Upper lobe of left lung (tissue), 6 donors: Measurements from ENCODE around the gene WDR93. TPM values are rescaled to one million over a fixed set of nuclear protein-coding genes. Genes with fewer than 3 reads are reported as not detected.
A peak's percentile ranks its signal among the peaks of the same experiment; 100 is the strongest.

ENCODE experiments used
- ATAC-seq, 2 donors: fragments of 200-7000 bp; cut with Tn5 transposase; one replicate each; pipeline ENCODE4 v1.9.1; 2022; ENCODE audit warnings: mild to moderate bottlenecking in 2 of 2, moderate library complexity in 2 of 2; ENCODE audit not compliant: low FRiP score in 2 of 2
- DNase-seq, 2 donors: peaks; one replicate each; pipeline ENCODE4 v3.0.0-alpha.2; 2019 to 2020
- H3K27ac ChIP-seq, 4 donors: fragments of 200-600 bp; sonication (generic); one replicate each; pipeline ENCODE4 v1.5.1; 2016 to 2019
- H3K27me3 ChIP-seq, 4 donors: fragments of 200-600 bp; sonication (generic); one replicate each; pipeline ENCODE4 v1.5.1; 2017 to 2019
- H3K36me3 ChIP-seq, 4 donors: fragments of 200-600 bp; sonication (generic); one replicate each; pipeline ENCODE4 v1.5.1; 2016 to 2019
- H3K4me1 ChIP-seq, 4 donors: fragments of 200-600 bp; sonication (generic); one replicate each; pipeline ENCODE4 v1.5.1; 2018 to 2019
- H3K4me3 ChIP-seq, 4 donors: fragments of 200-600 bp; sonication (generic); one replicate each; pipeline ENCODE4 v1.5.1; 2017 to 2019; ENCODE audit warnings: mild to moderate bottlenecking in 2 of 4, moderate library complexity in 1 of 4
- H3K9me3 ChIP-seq, 4 donors: fragments of 200-600 bp; sonication (generic); one replicate each; pipeline ENCODE4 v1.5.1; 2018 to 2019
- CTCF ChIP-seq, 6 experiments: fragments of 450-650 bp in 4 of 6; fragments of 200-600 bp in 2 of 6; sonication (generic) in 2 of 6; IDR thresholded peaks; one replicate each; pipeline ENCODE4 v1.5.1; 2016 to 2019; ENCODE audit warnings: antibody characterized with exemption in 6 of 6
- EP300 ChIP-seq, 4 donors: sonication (generic); formaldehyde crosslinking; IDR thresholded peaks; one replicate each; pipeline ENCODE4 v1.5.1; 2017; ENCODE audit warnings: antibody characterized with exemption in 4 of 4, control low read depth in 2 of 4
- POLR2A ChIP-seq, 4 donors: fragments of 450-650 bp; IDR thresholded peaks; one replicate each; pipeline ENCODE4 v1.5.1; 2016 to 2017; ENCODE audit warnings: antibody characterized with exemption in 4 of 4, mild to moderate bottlenecking in 2 of 4
- POLR2AphosphoS5 ChIP-seq, 2 donors: sonication (generic); formaldehyde crosslinking; IDR thresholded peaks; one replicate each; pipeline ENCODE4 v1.5.1; 2017; ENCODE audit warnings: antibody characterized with exemption in 2 of 2
- WGBS, 2 donors: methylation state at CpG; one replicate each; pipeline ENCODE4 v1.1.5; 2017 to 2018; 5-methylcytosine and 5-hydroxymethylcytosine counted together
- total RNA-seq, 6 donors: library from RNA; depleted of rRNA in 4 of 6; stranded (reverse); fragments of >200 nt in 4 of 6; gene quantifications; one replicate each; pipeline versions ENCODE4 v1.1.0 to v1.2.1, GENCODE V29; 2016 to 2021
- donor health status: DM: no; HTN: no; CAD: no; lungs with moderate emphysema.
- donor health status: DM: no; HTN: yes; CAD: no; lungs with severe emphysema.

The WDR93 gene
- total RNA-seq, 6 donors from 2014 or later, result 0.31 to 7.2 (median 1.9) TPM

GRCh38 chr15:89646416-89647141 is 44.0 kb upstream of the WDR93 start:
- no peaks in the 10 kb centered on the region for H3K27me3 ChIP-seq
- no peak overlapping the region for H3K4me3 ChIP-seq
- 86 to 87% methylated on average over 5 to 22 of the region's 22 CpGs for WGBS, 2 donors
- ATAC-seq (peak in 1 of 2 donors; percentile 16), DNase-seq (peak in 1 of 2 donors; percentile 69)
- no peaks in the 10 kb centered on the region for H3K9me3 ChIP-seq
- TF ChIP-seq POLR2A (IDR thresholded peaks at IDR 0.05) (no peak), POLR2AphosphoS5 (IDR thresholded peaks at IDR 0.05) (no peak), CTCF (IDR thresholded peaks at IDR 0.05) (no peak), EP300 (IDR thresholded peaks at IDR 0.05) (no peak)
- H3K36me3 ChIP-seq, result no peaks in the 10 kb centered on the region
- H3K4me1 ChIP-seq, result peaks cover 0 to 6% (median 1%) of the 10 kb centered on the region in 4 donors
- no peak overlapping the region for H3K27ac ChIP-seq

- H3K27ac ChIP-seq, result no peak overlapping the region
- ATAC-seq (peak; percentile 76 to 82), DNase-seq (peak; percentile 68 to 96)
- H3K36me3 ChIP-seq, result no peaks in the 10 kb centered on the region
- no peak overlapping the region for H3K4me3 ChIP-seq
- peak; percentile 71 to 87 (median 73) for TF ChIP-seq CTCF (IDR thresholded peaks at IDR 0.05)
- no peak for TF ChIP-seq POLR2AphosphoS5 (IDR thresholded peaks at IDR 0.05)
- no peaks in the 10 kb centered on the region for H3K9me3 ChIP-seq
- 49 to 58% methylated on average over 21 to 25 of the region's 25 CpGs for WGBS, 2 donors
- peaks cover 0 to 6% (median 1%) of the 10 kb centered on the region in 4 donors for H3K4me1 ChIP-seq
- no peaks in the 10 kb centered on the region for H3K27me3 ChIP-seq
Observed at GRCh38 chr15:89647191-89647851, 43.3 kb upstream of the WDR93 start.

- DNase-seq, result peak in 1 of 2 donors; percentile 76
- no peak for TF ChIP-seq POLR2A (IDR thresholded peaks at IDR 0.05)
- no peak for TF ChIP-seq CTCF (IDR thresholded peaks at IDR 0.05)
- no peak for TF ChIP-seq EP300 (IDR thresholded peaks at IDR 0.05)
- TF ChIP-seq POLR2AphosphoS5 (IDR thresholded peaks at IDR 0.05), result no peak
- WGBS, 2 donors, result 88 to 90% methylated on average over 80 to 96 of the region's 102 CpGs
Observed at GRCh38 chr15:89648106-89649012, 42.3 kb upstream of the WDR93 start.

GRCh38 chr15:89649013-89649625 is 41.5 kb upstream of the WDR93 start:
- DNase-seq, result peak in 1 of 2 donors; percentile 79
- Histone ChIP-seq H3K27ac (no peak overlapping the region), H3K4me3 (no peak overlapping the region), H3K9me3 (no peaks in the 10 kb centered on the region), H3K4me1 (peaks cover 0 to 6% (median 1%) of the 10 kb centered on the region in 4 donors), H3K27me3 (no peaks in the 10 kb centered on the region), H3K36me3 (no peaks in the 10 kb centered on the region)
- WGBS, 2 donors, result 95 to 97% methylated on average over 13 to 25 of the region's 37 CpGs
- TF ChIP-seq CTCF (IDR thresholded peaks at IDR 0.05) (no peak), POLR2A (IDR thresholded peaks at IDR 0.05) (no peak), EP300 (IDR thresholded peaks at IDR 0.05) (no peak), POLR2AphosphoS5 (IDR thresholded peaks at IDR 0.05) (no peak)
- ATAC-seq, result no peak

More at GRCh38 chr15:89648106-89649012, 42.3 kb upstream of the WDR93 start:
- Histone ChIP-seq H3K27me3 (no peaks in the 10 kb centered on the region), H3K36me3 (no peaks in the 10 kb centered on the region), H3K27ac (no peak overlapping the region), H3K4me1 (peaks cover 0 to 6% (median 1%) of the 10 kb centered on the region in 4 donors), H3K4me3 (no peak overlapping the region), H3K9me3 (no peaks in the 10 kb centered on the region)
- no peak for ATAC-seq
